Esophagus muscularis mucosa (tissue), 4 donors: ENCODE results near the gene CHN1. TPM values are rescaled to one million over a fixed set of nuclear protein-coding genes. Genes with fewer than 3 reads are reported as not detected.

Experiments
- DNase-seq: peaks from one replicate; pipeline ENCODE4 v3.0.0-alpha.2; 2017; ENCODE audit errors: extremely low spot score
- H3K27ac ChIP-seq, 4 donors: fragments of 200-600 bp; sonication (generic); replicated peaks in 1 of 4; 1 replicate in 3 of 4; 2 replicates in 1 of 4; pipeline ENCODE4 v1.5.1; 2016 to 2019; ENCODE audit warnings: mild to moderate bottlenecking in 1 of 4
- H3K27me3 ChIP-seq, 4 donors: fragments of 200-600 bp; sonication (generic); one replicate each; pipeline versions ENCODE4 v1.5.1 to v1.6.0; 2016 to 2019
- H3K36me3 ChIP-seq, 4 donors: fragments of 200-600 bp; sonication (generic); one replicate each; pipeline ENCODE4 v1.5.1; 2016 to 2019
- H3K4me1 ChIP-seq, 4 donors: fragments of 200-600 bp; sonication (generic); one replicate each; pipeline ENCODE4 v1.5.1; 2016 to 2019
- H3K4me3 ChIP-seq, 4 donors: fragments of 200-600 bp; sonication (generic); 1 replicate in 2 of 4; 2 replicates in 2 of 4; pipeline ENCODE4 v1.5.1; 2016 to 2019; ENCODE audit warnings: mild to moderate bottlenecking in 4 of 4, moderate library complexity in 1 of 4
- H3K9me3 ChIP-seq, 4 donors: fragments of 200-600 bp; sonication (generic); 1 replicate in 3 of 4; 2 replicates in 1 of 4; pipeline ENCODE4 v1.5.1; 2016 to 2019
- EP300 ChIP-seq: sonication (generic); formaldehyde crosslinking; IDR thresholded peaks from one replicate; pipeline ENCODE4 v1.6.1; 2017; ENCODE audit warnings: antibody characterized with exemption
- POLR2A ChIP-seq: fragments of 450-650 bp; IDR thresholded peaks from one replicate; pipeline ENCODE4 v1.6.1; 2017; ENCODE audit warnings: antibody characterized with exemption, moderate library complexity, mild to moderate bottlenecking, low read depth
- POLR2AphosphoS5 ChIP-seq, 2 donors: sonication (generic); formaldehyde crosslinking; IDR thresholded peaks; one replicate each; pipeline ENCODE4 v1.6.1; 2017; ENCODE audit warnings: antibody characterized with exemption in 2 of 2
- WGBS: methylation state at CpG from one replicate; pipeline ENCODE4 v1.1.5; 2018; 5-methylcytosine and 5-hydroxymethylcytosine counted together
- intact Hi-C: fragments of 100-400 bp; cut with DNase I; formaldehyde crosslinking; loops from one replicate; pipeline ENCODE4 v1.15.1; 2023
- total RNA-seq, 4 donors: library from RNA; depleted of rRNA; stranded (reverse); fragments of >200 nt; gene quantifications; one replicate each; pipeline versions ENCODE4 v1.1.0 to v1.2.1, GENCODE V29; 2016
- TF ChIP-seq, protein P1 (sequence below), 3 experiments: fragments of 200-600 bp in 2 of 3; fragments of 450-650 bp in 1 of 3; sonication (generic) in 2 of 3; IDR thresholded peaks; one replicate each; pipeline ENCODE4 v1.5.1; 2017 to 2019; ENCODE audit warnings: antibody characterized with exemption in 3 of 3, mild to moderate bottlenecking in 2 of 3, moderate library complexity in 1 of 3

The CHN1 gene
- total RNA-seq, 4 donors from 2014 or later = 23.2 to 32.3 (median 29.8) TPM

GRCh38 chr2:174952607-174953006 lies 52.6 kb downstream of the CHN1 start:
- TF ChIP-seq POLR2AphosphoS5 (IDR thresholded peaks at IDR 0.05) = no peak
- TF ChIP-seq, protein P1, sequence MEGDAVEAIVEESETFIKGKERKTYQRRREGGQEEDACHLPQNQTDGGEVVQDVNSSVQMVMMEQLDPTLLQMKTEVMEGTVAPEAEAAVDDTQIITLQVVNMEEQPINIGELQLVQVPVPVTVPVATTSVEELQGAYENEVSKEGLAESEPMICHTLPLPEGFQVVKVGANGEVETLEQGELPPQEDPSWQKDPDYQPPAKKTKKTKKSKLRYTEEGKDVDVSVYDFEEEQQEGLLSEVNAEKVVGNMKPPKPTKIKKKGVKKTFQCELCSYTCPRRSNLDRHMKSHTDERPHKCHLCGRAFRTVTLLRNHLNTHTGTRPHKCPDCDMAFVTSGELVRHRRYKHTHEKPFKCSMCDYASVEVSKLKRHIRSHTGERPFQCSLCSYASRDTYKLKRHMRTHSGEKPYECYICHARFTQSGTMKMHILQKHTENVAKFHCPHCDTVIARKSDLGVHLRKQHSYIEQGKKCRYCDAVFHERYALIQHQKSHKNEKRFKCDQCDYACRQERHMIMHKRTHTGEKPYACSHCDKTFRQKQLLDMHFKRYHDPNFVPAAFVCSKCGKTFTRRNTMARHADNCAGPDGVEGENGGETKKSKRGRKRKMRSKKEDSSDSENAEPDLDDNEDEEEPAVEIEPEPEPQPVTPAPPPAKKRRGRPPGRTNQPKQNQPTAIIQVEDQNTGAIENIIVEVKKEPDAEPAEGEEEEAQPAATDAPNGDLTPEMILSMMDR (IDR thresholded peaks at IDR 0.05) = no peak
- TF ChIP-seq EP300 = no peak
- Histone ChIP-seq H3K27ac (no peak overlapping the region), H3K27me3 (no peaks in the 10 kb centered on the region), H3K9me3 (no peaks in the 10 kb centered on the region), H3K36me3 (no peaks in the 10 kb centered on the region), H3K4me1 (no peaks in the 10 kb centered on the region), H3K4me3 (no peak overlapping the region)
- 71% methylated on average over 6 of the region's 6 CpGs for WGBS
- intact Hi-C loops = no loop called here
- no peak for DNase-seq

DNA sequence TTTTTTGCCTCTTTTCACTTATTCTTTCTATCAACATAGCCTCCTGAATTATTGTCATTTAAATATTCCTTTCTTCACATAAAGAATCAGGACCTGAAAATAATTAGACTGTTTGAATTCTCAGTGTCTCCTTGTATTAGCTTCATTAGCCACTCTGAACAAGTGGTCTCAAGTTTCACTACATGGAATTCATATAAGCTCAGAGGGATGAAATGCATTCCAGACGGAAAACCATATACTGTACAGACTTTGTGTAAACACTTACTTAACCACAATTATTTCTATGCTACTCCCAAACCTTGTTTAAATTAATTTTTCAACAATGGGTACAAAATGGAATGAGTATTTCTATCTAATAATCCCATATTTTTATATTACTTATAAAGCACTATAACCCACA lies 53.4 kb downstream of the CHN1 start:
- Histone ChIP-seq H3K9me3 (no peaks in the 10 kb centered on the region), H3K4me3 (no peak overlapping the region), H3K27me3 (no peaks in the 10 kb centered on the region), H3K27ac (no peak overlapping the region), H3K36me3 (no peaks in the 10 kb centered on the region), H3K4me1 (no peaks in the 10 kb centered on the region)
- TF ChIP-seq POLR2A (no peak), POLR2AphosphoS5 (IDR thresholded peaks at IDR 0.05) (no peak), EP300 (no peak)
- TF ChIP-seq, protein P1 (IDR thresholded peaks at IDR 0.05) = no peak
- whole genome bisulfite sequencing = 92% methylated on average over 1 of the region's 1 CpG
- no peak for DNase-seq
- intact Hi-C loops = no loop called here

GRCh38 chr2:174949988-174950687 lies 55.0 kb downstream of the CHN1 start:
- Histone ChIP-seq H3K4me3 (no peak overlapping the region), H3K27ac (no peak overlapping the region), H3K9me3 (no peaks in the 10 kb centered on the region), H3K36me3 (no peaks in the 10 kb centered on the region), H3K27me3 (no peaks in the 10 kb centered on the region), H3K4me1 (no peaks in the 10 kb centered on the region)
- WGBS = 96% methylated on average over 8 of the region's 8 CpGs
- DNase-seq = no peak
- TF ChIP-seq POLR2AphosphoS5 (IDR thresholded peaks at IDR 0.05) = no peak
- TF ChIP-seq POLR2A = no peak
- TF ChIP-seq EP300 = no peak
- TF ChIP-seq, protein P1 (IDR thresholded peaks at IDR 0.05) = no peak
- intact Hi-C loops = no loop called here

- Histone ChIP-seq H3K36me3 (no peaks in the 10 kb centered on the region), H3K27me3 (no peaks in the 10 kb centered on the region), H3K4me1 (no peaks in the 10 kb centered on the region), H3K9me3 (no peaks in the 10 kb centered on the region), H3K27ac (no peak overlapping the region), H3K4me3 (no peak overlapping the region)
- 93% methylated on average over 3 of the region's 3 CpGs for WGBS
- TF ChIP-seq EP300 (no peak), POLR2A (no peak), POLR2AphosphoS5 (IDR thresholded peaks at IDR 0.05) (no peak)
- TF ChIP-seq, protein P1 (IDR thresholded peaks at IDR 0.05) = no peak
- intact Hi-C loops = no loop called here
- DNase-seq = no peak
Observed at GRCh38 chr2:174945601-174946260, 59.5 kb downstream of the CHN1 start.
